NCI-H187 treated with DMSO at 0.1 percent for 48 hours (cell line): ENCODE data around the gene ALPL.

ENCODE experiments used
- DNase-seq: peaks from one replicate; lab custom pipeline; 2025; lab: John Stamatoyannopoulos, UW

Gene ALPL

DNA sequence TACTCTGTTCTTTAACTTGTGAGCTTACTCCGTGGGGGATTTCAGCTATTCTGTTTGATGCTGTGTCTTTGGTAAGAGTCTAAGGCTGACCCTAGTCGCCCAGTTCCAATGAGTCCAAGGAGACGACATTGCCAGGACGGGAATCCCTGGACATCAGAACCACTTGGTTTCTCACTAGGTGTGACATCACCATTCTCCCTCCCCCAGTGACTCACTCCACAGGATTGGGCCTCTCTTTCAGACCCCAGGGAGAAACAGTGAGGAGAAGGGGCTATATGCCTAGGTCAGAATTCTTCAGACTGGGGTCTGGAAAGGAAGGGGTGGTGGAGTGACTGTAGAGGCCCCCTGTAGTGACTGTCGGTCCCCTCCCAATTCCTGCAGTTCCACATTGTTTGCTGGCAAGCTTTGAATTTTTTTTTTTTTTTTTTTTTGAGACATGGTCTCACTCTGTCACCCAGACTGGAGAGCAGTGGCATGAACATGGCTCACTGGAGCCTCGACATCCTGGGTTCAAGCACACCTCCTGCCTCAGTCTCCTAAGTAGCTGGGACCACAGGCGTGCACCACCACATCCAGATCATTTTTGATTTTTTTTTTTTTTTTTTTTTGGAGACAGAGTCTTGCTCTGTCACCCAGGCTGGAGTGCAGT lies 21.3 kb downstream of the ALPL start:
- no peak for DNase-seq

DNA sequence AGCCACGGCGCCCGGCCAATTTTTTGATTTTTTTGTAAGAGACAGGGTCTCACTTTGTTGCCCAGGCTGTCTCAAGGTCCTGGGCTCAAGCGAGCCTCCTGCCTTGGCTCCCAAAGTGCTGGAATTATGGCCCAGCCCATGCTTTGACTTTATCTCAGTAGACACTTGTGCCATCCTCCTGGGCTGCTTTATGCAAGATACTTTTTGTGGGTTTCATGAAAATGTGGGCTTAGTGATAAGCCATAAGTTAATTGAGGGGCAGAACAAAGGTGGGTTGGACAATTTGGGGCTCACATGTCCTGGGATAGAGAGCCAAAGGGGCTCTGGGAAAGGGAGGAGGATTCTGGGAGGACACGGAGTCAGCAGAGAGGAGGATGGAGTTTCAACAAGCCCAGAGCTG lies 22.0 kb downstream of the ALPL start:
- DNase-seq, result no peak

DNA sequence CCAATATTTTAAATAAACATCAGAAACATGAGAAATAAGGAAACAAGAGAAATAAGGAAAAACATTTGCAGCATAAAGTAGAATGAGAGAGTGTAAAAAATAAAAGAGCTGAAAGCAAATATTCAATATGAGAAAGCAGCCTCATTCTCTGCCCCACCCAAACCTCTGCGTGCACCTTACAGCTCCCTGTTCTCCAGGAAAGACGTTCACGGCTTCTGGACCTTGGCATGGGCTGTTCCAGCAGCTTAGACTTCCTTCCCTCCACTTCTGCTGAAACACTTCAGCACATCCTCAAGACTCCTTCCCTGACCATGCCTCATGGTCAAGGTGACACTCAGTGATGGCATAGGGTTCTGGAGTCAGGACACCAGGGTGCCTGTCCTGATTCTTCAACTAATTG lies 23.3 kb downstream of the ALPL start:
- no peak for DNase-seq

DNA sequence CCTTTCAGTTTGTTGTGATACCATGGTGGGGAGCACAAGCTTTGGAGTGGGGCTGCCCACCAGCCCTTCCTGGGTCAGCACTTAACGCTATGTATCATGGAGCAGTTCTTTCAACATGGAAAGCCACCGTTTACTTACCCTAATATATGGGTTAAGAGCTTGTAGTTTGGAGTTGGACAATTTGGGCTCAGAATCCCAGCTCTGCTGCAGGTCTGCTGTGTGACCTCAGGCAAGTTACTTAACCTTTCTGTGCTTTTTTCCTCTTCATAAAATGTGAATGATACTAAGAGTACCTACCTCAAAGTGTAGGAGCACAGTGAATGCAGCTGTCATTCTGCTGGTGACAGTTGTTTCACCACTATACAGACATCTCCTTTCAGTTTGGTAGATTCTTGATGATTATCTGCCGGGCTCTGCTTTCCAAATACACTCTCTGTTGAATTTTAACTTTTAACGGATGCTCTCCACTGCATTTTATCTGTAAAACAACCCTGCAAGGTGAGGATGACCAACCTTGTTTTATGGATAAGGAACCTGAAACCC lies 23.8 kb downstream of the ALPL start:
- DNase-seq, result no peak

DNA sequence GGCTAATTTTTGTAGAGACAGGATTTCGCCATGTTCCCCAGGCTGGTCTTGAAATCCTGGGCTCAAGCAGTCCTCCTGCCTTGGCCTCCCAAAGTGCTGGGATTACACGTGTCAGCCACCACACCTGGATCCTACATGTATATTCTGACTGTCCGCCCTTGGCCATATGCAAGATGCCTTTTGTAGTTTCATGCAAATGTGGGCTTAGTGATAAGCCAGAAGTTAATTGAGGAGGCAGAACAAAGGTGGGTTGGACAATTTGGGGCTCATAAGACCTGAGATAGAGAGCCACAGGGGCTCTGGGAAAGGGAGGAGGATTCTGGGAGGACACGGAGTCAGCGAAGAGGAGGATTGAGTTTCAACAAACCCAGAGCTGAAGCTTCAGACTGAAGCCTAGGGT lies 24.9 kb downstream of the ALPL start:
- no peak for DNase-seq

DNA sequence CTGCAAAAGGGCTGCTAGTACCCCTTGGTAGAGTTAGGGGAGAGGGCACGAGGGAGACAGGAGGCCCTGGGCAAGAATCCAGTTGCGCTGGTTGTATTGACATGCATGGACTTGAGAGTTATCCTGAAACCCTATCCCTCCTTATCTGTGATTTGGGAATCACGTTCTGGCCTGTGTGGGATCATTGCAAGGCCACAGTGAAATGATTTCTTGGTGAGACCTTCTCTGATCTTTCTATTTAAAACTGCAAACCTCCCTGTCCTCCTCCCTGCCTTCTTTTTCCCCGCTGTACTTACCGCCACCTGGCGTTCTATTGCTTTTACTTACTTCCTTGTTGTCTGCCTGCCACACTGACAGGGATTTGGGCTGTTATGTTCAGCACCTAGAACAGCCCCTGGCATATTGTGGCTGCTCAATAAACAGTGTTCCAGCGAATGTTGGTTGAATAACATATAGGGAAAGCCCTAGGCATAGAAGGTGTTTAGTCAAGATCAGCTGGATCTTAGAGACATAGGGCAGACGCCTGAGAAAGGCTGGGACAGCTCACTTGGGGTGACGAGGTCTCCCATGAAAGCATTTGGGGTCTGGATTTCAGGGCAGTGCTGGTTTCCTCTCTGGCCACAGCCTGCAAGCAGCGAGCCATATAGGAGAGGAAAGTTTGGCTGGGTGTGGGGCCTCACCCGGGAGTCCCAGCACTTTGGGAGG lies 25.6 kb downstream of the ALPL start:
- peak; percentile 37 for DNase-seq

DNA sequence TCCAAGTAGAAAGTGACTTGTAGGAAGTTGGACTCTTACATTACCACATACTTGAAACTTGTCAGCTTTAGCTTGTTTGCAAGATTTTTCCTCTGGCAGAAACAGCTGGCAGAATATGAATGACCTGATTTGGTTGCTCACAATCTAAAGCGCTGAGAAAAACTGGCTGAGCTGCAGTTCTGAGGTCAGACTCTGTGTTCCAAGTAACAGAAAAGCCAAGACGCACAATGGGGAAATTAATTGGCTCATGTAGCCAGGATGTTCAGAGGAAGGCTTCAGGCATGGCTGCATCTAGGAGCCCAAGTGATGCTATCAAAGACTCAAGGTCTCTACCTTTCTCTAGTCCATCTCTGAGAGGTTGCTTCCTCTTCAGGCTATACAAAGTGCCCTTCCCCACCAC lies 27.0 kb downstream of the ALPL start:
- no peak for DNase-seq

DNA sequence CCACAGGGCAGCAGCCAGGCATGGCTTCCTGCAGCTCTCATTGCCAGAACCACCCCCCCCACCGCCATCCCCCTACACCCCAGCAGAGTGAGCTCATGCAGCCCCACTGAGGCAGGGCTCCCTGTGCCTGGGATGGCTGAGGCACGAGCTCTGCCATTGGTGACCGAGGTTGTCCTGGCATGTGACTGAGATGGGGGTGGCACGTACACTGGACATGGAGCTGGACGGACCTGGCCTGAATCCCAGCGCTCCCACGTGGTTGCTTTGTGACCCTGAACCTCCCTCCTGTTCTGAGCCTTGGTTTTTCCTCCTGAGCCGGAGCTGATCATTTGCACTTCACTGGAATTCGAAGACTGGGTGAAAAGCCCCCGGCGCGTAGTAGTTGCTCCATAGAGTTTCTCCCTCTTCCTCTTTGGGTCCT lies 28.3 kb downstream of the ALPL start:
- no peak for DNase-seq

DNA sequence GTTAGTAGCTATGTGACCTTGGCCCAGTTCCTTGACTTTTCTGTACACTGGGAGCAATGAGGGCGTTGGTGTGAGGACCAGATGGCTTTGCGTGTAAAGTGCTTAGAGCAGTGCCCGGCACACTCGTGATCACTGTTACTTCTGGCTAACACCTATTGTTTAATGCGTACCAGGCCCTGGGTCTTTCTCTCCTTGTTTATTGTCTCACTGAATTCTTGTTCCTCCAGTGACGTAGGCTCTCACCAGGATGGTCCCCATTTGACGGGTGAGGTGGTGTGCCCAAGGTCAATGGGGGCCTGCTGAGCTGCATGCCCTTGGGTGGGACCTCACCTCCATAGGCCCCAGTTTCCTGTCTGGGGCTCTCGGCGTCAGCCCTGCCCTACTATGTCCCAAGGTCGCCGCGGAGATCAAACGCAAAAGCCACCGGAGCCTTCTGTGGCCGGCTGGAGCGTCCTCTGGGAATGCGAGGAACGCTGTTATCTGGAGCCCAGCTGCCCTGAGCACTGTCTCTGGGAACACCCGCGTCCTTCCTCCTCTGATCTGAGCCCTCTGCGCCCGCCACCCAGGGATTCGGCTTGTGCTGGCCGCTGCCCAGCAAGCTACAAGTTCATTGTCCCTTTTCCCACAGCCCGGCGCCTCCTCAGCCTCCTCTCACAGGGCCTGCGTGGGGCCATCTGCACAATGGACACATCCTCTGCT lies 28.9 kb downstream of the ALPL start:
- no peak for DNase-seq

DNA sequence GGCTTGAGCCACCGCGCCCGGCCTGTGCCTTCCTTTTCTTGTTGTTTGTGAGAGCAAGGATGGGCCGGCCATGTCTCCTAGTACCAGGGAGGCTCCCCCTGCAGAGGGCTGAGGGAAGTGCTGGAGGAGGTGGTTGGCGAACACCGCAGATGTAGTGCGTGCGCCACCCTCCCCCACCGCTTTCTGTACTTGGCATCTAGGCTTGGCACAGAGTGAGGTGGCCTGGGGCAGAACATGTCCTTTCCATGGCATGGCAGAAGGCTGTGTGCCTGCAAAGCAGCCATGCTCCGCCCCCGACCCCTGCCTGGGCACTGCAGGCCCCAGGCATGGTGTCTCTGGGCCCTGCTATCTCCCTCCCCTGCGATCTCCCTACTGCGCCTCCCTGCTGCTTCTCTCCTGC lies 30.7 kb downstream of the ALPL start:
- no peak for DNase-seq

DNA sequence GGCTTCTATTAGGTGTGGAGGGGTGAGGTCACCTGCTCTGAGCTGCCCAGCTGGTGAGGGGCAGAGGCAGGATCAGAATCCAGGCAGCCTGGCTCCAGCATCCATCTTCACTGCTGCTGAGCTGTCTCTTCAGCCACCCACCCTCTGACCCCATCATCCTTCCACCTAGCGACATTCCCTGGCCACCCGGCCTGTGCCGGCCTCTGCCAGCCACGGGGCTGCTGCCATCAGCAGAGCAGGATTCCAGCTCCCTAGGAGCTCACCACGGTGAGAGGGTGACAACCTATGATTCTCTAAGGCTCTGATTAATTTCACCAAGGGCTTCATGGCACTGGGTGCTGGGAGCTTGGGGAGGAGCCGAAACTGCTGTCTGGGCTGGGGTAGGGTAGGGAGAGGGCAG lies 32.1 kb downstream of the ALPL start:
- no peak for DNase-seq

DNA sequence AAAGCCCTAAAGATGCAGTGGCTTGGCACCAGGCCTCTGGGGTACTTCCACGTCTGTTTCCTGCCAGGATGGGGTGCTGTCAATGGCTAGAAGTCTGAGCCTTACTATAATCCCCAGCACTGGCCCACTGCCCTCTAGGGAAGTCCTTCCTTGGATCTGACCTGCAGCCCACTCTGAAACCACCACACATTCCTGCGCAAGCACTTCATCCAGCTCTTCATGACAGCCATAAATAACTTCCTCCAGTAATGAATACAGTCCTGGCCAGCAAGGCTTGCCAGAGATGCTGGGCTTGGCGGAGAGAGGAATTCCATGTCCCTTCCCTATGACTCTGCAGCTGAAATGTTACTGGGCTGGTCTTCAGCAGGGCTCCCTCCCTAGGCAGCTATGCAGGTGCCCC lies 32.6 kb downstream of the ALPL start:
- DNase-seq, result no peak

DNA sequence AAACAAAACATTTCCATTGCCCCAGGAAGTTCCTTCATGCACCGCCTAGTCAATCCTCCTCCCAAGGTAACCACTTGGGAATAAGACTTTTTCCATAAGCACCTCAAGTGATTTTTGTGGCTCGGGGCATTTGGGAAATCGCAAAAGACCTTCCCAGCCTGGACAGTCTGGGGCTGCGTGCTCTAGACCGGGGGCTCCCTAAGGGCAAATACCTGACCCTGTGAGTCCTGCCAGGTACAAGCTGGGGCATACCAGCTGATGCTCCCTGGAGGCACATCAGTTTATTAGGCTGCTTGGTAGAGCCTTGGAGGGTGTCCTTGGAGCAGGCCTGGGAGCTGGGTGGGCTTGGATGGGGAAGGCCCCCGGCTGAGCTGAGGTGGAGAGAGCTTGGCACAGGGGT lies 34.4 kb downstream of the ALPL start:
- no peak for DNase-seq

DNA sequence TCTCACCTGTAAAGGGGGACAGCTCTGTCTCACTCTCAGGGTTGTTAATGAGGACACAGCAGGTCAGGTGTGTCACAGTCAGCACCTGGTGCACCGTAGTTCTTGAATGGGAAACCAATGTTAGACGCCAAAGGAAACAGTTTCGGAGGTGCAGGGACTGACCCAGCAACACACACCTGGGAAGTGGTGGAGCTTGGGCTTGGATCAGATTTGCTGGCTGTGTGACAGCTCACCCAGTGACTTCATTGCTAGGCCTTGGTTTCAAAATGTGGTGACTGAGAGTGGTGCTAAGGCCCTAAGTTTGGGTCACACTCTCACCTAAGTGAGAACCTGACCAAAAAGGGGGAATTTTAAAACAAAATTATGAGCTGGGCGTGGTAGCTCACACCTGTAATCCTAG lies 34.9 kb downstream of the ALPL start:
- DNase-seq, result no peak

DNA sequence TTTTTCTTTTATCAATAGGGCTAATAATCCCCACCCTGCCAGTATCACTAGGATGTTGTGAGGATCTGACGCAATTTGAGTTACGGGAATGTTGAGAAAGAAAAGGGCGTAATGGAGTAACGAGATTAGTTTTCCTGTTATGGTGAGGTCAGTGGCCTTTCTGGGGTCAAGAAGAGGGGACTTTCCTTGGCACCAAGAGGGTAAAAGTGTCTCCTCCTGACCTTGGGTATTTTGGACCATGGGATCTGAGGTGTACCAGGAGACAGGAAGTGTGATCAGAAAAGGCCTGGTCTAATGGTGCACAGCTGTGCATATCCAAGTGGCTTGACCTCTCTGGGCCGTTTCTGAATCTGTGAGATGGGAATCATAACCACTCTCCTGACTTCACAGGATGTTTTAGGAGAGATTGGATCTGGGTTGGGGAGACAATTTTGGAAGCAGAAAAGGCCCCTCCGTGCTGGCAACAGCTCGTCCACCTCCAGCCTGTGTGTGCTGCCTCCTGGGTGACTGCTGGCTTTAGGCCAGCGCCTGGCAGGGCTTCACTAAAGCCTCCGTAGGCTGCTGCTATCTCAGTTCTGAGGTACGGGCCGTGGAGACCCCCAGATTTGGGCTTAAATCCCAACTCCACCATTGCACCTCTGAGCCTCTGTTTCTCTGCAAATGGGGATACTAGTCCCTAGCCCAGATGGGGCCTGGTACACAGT lies 37.1 kb downstream of the ALPL start:
- no peak for DNase-seq

DNA sequence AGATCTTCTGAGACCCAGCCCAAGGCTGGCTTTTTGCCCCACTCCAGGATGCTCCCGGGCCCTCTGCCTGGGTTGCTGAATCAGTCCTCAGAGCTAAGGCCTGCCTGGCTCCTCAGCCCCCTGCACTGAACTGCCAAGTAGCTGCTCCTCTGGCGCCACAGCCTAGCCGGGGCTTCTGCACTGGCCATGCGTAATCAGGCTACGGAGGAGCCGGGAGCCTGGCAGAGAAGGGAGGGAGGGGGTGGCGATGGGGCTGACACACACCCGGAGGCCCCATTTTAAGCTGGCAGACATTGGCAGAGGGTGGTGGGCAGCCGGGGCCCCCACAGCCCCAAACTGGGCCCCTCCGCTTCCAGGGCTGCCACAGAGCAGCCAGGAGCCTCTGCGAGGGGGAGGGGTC lies 38.7 kb downstream of the ALPL start:
- no peak for DNase-seq

DNA sequence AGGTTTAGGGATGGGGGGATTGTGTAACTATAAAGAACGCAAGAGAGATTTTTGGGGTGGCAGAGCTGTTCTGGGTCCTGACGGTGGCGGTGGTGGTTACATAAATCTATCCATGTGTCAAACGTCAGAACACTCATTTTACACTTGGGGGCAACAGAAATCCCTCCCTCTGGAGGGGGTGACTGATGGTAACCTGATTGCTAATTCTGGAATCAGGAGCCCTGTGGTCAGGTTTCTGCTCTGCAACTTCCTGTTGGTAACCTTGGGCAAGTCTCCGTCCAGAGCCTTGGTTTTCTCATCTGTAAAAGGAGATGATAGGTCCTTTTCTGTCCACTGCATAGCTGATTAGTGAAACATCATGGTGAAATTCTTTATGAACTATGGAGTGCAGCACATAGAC lies 40.9 kb downstream of the ALPL start:
- DNase-seq, result no peak

DNA sequence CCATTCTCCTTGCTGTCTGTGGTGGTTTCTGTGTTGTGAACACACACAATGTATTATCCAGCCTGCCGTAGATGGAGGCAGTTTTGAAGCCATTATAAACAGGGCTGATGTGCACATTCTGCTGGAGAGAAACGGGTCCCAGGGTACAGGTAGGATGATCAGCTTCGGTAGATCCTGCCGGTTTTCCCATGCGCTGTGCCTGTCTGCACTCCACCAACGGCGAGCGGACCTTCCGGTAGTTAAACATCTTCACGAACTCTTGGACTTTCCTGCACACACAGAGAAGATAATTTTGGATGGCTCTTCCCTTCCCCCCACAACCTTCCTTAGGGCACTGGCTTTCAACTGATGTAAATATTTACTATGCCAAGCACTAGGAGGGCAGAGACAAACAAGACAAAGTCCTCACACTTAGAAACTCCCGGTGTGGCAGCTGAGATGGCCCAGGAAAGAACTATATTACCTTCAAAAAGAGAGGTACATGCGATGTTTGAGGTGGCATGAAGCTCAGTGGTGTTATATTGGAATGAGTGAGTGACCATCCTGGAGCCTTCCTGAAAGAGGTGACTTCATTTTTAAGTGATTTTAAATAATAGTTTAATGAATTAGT lies 41.7 kb downstream of the ALPL start:
- no peak for DNase-seq

DNA sequence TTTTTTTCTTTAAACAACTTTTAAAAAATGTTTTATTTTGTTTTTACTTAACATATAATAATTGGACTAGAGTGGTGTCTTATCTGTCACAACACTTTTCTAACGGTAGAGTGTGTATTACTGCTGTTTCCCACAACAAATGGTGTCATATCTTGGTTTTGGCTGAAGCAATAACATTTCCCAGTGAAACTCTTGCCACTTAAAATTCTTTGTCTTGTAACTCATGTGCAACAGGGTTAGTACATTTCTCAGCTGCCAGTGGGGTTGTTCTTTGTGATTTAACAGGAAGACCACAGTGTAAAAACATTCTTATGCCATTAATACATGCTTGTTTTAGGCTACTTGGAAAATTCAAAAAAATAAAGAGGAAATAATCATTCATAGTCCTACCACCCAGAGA lies 43.5 kb downstream of the ALPL start:
- DNase-seq, result no peak

DNA sequence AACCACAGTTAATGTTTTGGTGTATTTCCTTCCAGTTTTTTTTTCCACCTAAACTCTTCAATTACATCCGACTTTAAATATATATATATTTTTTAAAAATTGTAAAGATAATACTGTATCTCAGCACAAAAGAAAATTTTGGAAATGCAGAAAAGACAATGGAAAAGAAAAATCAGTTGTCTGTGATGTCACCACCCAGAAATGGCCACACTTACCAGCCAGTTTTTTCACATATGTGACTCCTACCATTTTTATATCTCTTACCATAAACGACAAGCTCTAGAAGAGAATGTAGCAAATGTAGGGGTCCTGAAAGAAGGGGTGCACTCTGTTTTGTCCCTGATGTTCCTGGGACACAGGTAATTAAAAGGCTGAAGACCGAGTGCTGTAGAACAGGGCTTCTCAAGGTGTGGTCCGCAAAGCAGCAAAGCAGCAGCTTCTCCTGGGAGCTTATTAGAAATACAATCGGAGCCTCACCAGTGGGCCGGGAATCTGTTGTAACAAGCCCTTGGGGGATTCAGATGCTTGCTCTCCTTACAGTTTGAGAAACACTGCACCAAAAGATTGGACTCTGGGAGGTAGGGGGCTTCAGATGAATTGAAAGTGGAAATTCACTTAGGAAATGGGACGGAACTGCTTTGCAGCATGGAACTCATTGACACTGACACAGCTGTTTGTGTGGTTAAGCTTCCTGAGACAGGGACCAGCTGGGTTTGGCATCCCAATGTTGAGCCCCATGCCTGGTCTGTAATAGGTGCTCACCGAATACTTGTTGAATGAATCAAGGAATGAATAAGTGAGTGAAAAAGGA lies 44.1 kb downstream of the ALPL start:
- no peak for DNase-seq
